Esophagus squamous epithelium (tissue), 4 donors: ENCODE results near the gene FOXP4.

Source experiments
- CTCF ChIP-seq, 6 experiments: fragments of 450-650 bp in 4 of 6; fragments of 200-600 bp in 2 of 6; sonication (generic) in 2 of 6; IDR thresholded peaks; one replicate each; pipeline ENCODE4 v1.5.1; 2016 to 2019; ENCODE audit warnings: antibody characterized with exemption in 6 of 6, mild to moderate bottlenecking in 4 of 6, moderate library complexity in 4 of 6
- POLR2A ChIP-seq, 4 donors: fragments of 450-650 bp; IDR thresholded peaks; one replicate each; pipeline ENCODE4 v1.6.1; 2017; ENCODE audit warnings: antibody characterized with exemption in 4 of 4, mild to moderate bottlenecking in 4 of 4, moderate library complexity in 3 of 4

- TF ChIP-seq CTCF (IDR thresholded peaks at IDR 0.05), result no peak
- TF ChIP-seq POLR2A (IDR thresholded peaks at IDR 0.05), result no peak
Observed at GRCh38 chr6:41599015-41599851, 53.1 kb downstream of the FOXP4 start.
